Panc1 (cell line): ENCODE measurements around the gene CHST9. TPM values are rescaled to one million over a fixed set of nuclear protein-coding genes. Genes with fewer than 3 reads are reported as not detected.

Source experiments
- ATAC-seq: fragments of 200-7000 bp; cut with Tn5 transposase; 2 replicates; pipeline ENCODE4 v1.9.1; 2020; ENCODE audit warnings: mild to moderate bottlenecking, moderate library complexity
- BruUV-seq: library from RNA; stranded (reverse); fragments of 400-500 nt; replicated peaks from 2 replicates; lab custom pipeline; 2021; lab: Mats Ljungman, UMichigan
- CTCF ChIA-PET: fragments of 300-600 bp; sonication (Branson Sonifier 250); formaldehyde crosslinking; loops from one replicate; lab custom pipeline; 2022; ENCODE audit warnings: antibody characterized with exemption; lab: Charles Lee
- POLR2A ChIA-PET: fragments of 300-600 bp; sonication (Branson Sonifier 250); formaldehyde crosslinking; loops from one replicate; lab custom pipeline; 2022; ENCODE audit warnings: antibody characterized with exemption; lab: Charles Lee
- DNase-seq: peaks from one replicate; pipeline ENCODE4 v3.0.0-alpha.2; 2010; ENCODE audit warnings: low read depth, low spot score
- H3K27ac ChIP-seq: 2 replicates; pipeline ENCODE4 v1.5.1; 2011; ENCODE audit warnings: mild to moderate bottlenecking, low read length, inconsistent platforms
- H3K27me3 ChIP-seq: fragments of 200-500 bp; sonication (Bioruptor generic); 2 replicates; pipeline ENCODE4 v1.6.0; 2014; ENCODE audit warnings: low read length, inconsistent platforms; ENCODE audit not compliant: control insufficient read depth, insufficient read depth
- H3K36me3 ChIP-seq: fragments of 200-500 bp; sonication (Bioruptor generic); 2 replicates; pipeline ENCODE4 v1.5.1; 2014; ENCODE audit warnings: inconsistent platforms, mild to moderate bottlenecking, low read length, moderate library complexity; ENCODE audit not compliant: control insufficient read depth, insufficient read depth
- H3K4me1 ChIP-seq: 2 replicates; pipeline ENCODE4 v1.5.1; 2011; ENCODE audit warnings: inconsistent platforms, mild to moderate bottlenecking, low read length, moderate library complexity; ENCODE audit not compliant: control insufficient read depth, insufficient read depth
- H3K4me3 ChIP-seq, 2 experiments: 2 replicates each; pipeline ENCODE4 v1.5.1; 2011 to 2012; ENCODE audit warnings: low read depth in 2 of 2, low read length in 2 of 2, mild to moderate bottlenecking in 2 of 2, inconsistent platforms in 1 of 2, moderate library complexity in 1 of 2
- H3K9me3 ChIP-seq: fragments of 200-500 bp; sonication (Bioruptor generic); 2 replicates; pipeline ENCODE4 v1.5.1; 2014; ENCODE audit warnings: low read depth, mild to moderate bottlenecking, inconsistent platforms, low read length, moderate library complexity; ENCODE audit not compliant: control insufficient read depth, insufficient read depth
- CTCF ChIP-seq: fragments of 450-650 bp; IDR thresholded peaks from 2 replicates; pipeline ENCODE4 v1.5.1; 2017; ENCODE audit warnings: mild to moderate bottlenecking
- POLR2AphosphoS5 ChIP-seq: IDR thresholded peaks from 2 replicates; pipeline ENCODE4 v1.6.1; 2012; ENCODE audit warnings: mild to moderate bottlenecking, low read depth, low read length, moderate library complexity
- REST ChIP-seq, 2 experiments: IDR thresholded peaks; 2 replicates each; pipeline ENCODE4 v1.6.1; 2011 to 2012; ENCODE audit warnings: low read depth in 2 of 2, control low read depth in 1 of 2, low read length in 1 of 2, mild to moderate bottlenecking in 1 of 2, moderate library complexity in 1 of 2; ENCODE audit not compliant: insufficient read depth in 1 of 2
- SIN3A ChIP-seq: IDR thresholded peaks from 2 replicates; pipeline ENCODE4 v1.6.1; 2012; ENCODE audit warnings: low read depth, mild to moderate bottlenecking, low read length, moderate library complexity, borderline replicate concordance; ENCODE audit not compliant: insufficient read depth
- TCF7L2 ChIP-seq: IDR thresholded peaks from 2 replicates; pipeline ENCODE4 v1.6.1; 2011; ENCODE audit warnings: mild to moderate bottlenecking, low read depth, low read length, inconsistent platforms
- in situ Hi-C: cut with HindIII; loops from 2 replicates; pipeline ENCODE4 v1.10.0; 2016; ENCODE audit warnings: low sequenced_read_pairs, low pct_unique_long_range_greater_than_20kb
- intact Hi-C: fragments of 100-400 bp; cut with micrococcal nuclease; formaldehyde crosslinking; loops from one replicate; pipeline ENCODE4 v1.10.0; 2022; ENCODE audit not compliant: unreplicated experiment
- total RNA-seq: library from RNA; stranded (reverse); gene quantifications from one replicate; pipeline ENCODE4 v1.2.1, GENCODE V29; 2021; ENCODE audit not compliant: unreplicated experiment

Gene CHST9
- total RNA-seq, 1 experiment from 2014 or later = 0.05 TPM

GRCh38 chr18:27227721-27228120 lies 42.6 kb upstream of the CHST9 start:
- Histone ChIP-seq H3K9me3 (no peaks in the 10 kb centered on the region), H3K27me3 (no peaks in the 10 kb centered on the region), H3K36me3 (no peaks in the 10 kb centered on the region), H3K27ac (no peak overlapping the region), H3K4me1 (no peaks in the 10 kb centered on the region), H3K4me3 (no peak overlapping the region)
- BruUV-seq = no TSS peak
- ChIA-PET POLR2A (no interaction called here), CTCF (no interaction called here)
- TF ChIP-seq CTCF (no peak), TCF7L2 (no peak), SIN3A (no peak), POLR2AphosphoS5 (no peak), REST (IDR thresholded peaks at IDR 0.05; ENCODE audit: insufficient read depth in 1 of 2, low read depth in 2 of 2, low read length in 1 of 2) (no peak)
- intact Hi-C loops (no loop called here), in situ Hi-C loops (no loop called here)
- ATAC-seq (no peak), DNase-seq (no peak)

- no peak for ATAC-seq
Observed at GRCh38 chr18:27226556-27227075, 41.5 kb upstream of the CHST9 start.

More at GRCh38 chr18:27226556-27227075, 41.5 kb upstream of the CHST9 start:
- Histone ChIP-seq H3K27ac (no peak overlapping the region), H3K36me3 (no peaks in the 10 kb centered on the region), H3K9me3 (no peaks in the 10 kb centered on the region), H3K4me1 (no peaks in the 10 kb centered on the region), H3K27me3 (no peaks in the 10 kb centered on the region), H3K4me3 (no peak overlapping the region)
- BruUV-seq = no TSS peak
- CTCF ChIA-PET = no interaction called here
- no peak for TF ChIP-seq CTCF
- no peak for TF ChIP-seq POLR2AphosphoS5
- TF ChIP-seq SIN3A = no peak
- no peak for TF ChIP-seq REST (IDR thresholded peaks at IDR 0.05; ENCODE audit: insufficient read depth in 1 of 2, low read depth in 2 of 2, low read length in 1 of 2)
- TF ChIP-seq TCF7L2 = no peak
- intact Hi-C loops (no loop called here), in situ Hi-C loops (no loop called here)
- DNase-seq = no peak
- POLR2A ChIA-PET = no interaction called here
